Thyroid gland (tissue), 4 donors: ENCODE results near the gene YPEL3.

ENCODE experiments used
- CTCF ChIP-seq, 6 experiments: fragments of 200-600 bp in 3 of 6; fragments of 450-650 bp in 3 of 6; sonication (generic) in 3 of 6; IDR thresholded peaks; one replicate each; pipeline ENCODE4 v1.5.1; 2016 to 2019; ENCODE audit warnings: antibody characterized with exemption in 6 of 6, mild to moderate bottlenecking in 2 of 6, inconsistent platforms in 1 of 6, moderate library complexity in 1 of 6
- POLR2A ChIP-seq, 2 donors: fragments of 450-650 bp; IDR thresholded peaks; one replicate each; pipeline ENCODE4 v1.6.1; 2017; ENCODE audit warnings: antibody characterized with exemption in 2 of 2, mild to moderate bottlenecking in 2 of 2, moderate library complexity in 1 of 2

- peak in 4 of 6 experiments; percentile 14 to 48 (median 30) for TF ChIP-seq CTCF (IDR thresholded peaks at IDR 0.05)
- peak in 1 of 2 donors; percentile 85 for TF ChIP-seq POLR2A (IDR thresholded peaks at IDR 0.05)
Observed at GRCh38 chr16:30063893-30064728, 31.9 kb downstream of the YPEL3 start.
